Mesenchymal stem cell (in vitro differentiated cells and primary cell): ENCODE measurements around the gene GRID2.
A peak's percentile ranks its signal among the peaks of the same experiment; 100 is the strongest.
"Not testable (repeated sequence)": the region's sequence is repeated elsewhere in the genome, so short reads cannot be mapped to it uniquely, and the experiment has no call there.

Experiments used
- DNase-seq: peaks from one replicate; pipeline ENCODE4 v3.0.0-alpha.2; 2013
- H2AFZ ChIP-seq: one replicate; pipeline ENCODE4 v1.6.1; 2013; ENCODE audit warnings: low read depth, mild to moderate bottlenecking, control low read depth, inconsistent platforms, low read length, moderate library complexity
- H2AK5ac ChIP-seq: 2 replicates; pipeline ENCODE4 v1.6.1; 2013; ENCODE audit warnings: low read length, moderate library complexity, mild to moderate bottlenecking, inconsistent platforms; ENCODE audit not compliant: severe bottlenecking
- H2BK120ac ChIP-seq: one replicate; pipeline ENCODE4 v1.6.1; 2013; ENCODE audit warnings: low read depth, mild to moderate bottlenecking, inconsistent platforms, low read length, moderate library complexity
- H2BK12ac ChIP-seq, 2 experiments: one replicate each; pipeline ENCODE4 v1.6.1; 2013; ENCODE audit warnings: inconsistent platforms in 2 of 2, low read length in 2 of 2, mild to moderate bottlenecking in 2 of 2, moderate library complexity in 2 of 2, control low read depth in 1 of 2
- H2BK15ac ChIP-seq: one replicate; pipeline ENCODE4 v1.6.1; 2013; ENCODE audit warnings: mild to moderate bottlenecking, low read depth, inconsistent platforms; ENCODE audit not compliant: poor library complexity, severe bottlenecking
- H2BK5ac ChIP-seq: 2 replicates; pipeline ENCODE4 v1.6.1; 2013; ENCODE audit warnings: low read depth, mild to moderate bottlenecking, low read length, control low read depth, inconsistent platforms; ENCODE audit not compliant: poor library complexity, severe bottlenecking
- H3K14ac ChIP-seq, 2 experiments: one replicate each; pipeline ENCODE4 v1.6.1; 2013; ENCODE audit warnings: inconsistent platforms in 2 of 2, low read length in 2 of 2, control low read depth in 1 of 2, mild to moderate bottlenecking in 1 of 2, moderate library complexity in 1 of 2
- H3K18ac ChIP-seq, 2 experiments: one replicate each; pipeline ENCODE4 v1.6.1; 2013; ENCODE audit warnings: inconsistent platforms in 2 of 2, low read length in 2 of 2, control low read depth in 1 of 2, low read depth in 1 of 2, mild to moderate bottlenecking in 1 of 2
- H3K23ac ChIP-seq, 2 experiments: one replicate each; pipeline ENCODE4 v1.6.1; 2013; ENCODE audit warnings: inconsistent platforms in 2 of 2, low read length in 2 of 2, mild to moderate bottlenecking in 2 of 2, moderate library complexity in 2 of 2, control low read depth in 1 of 2
- H3K27ac ChIP-seq: 2 replicates; pipeline ENCODE4 v1.5.1; 2013; ENCODE audit warnings: mild to moderate bottlenecking, moderate library complexity, low read length, control low read depth, inconsistent platforms; ENCODE audit not compliant: poor library complexity, severe bottlenecking
- H3K27me3 ChIP-seq, 2 experiments: 2 replicates each; pipeline versions ENCODE4 v1.6.1 to v1.7.0; 2013; ENCODE audit warnings: low read length in 2 of 2, mild to moderate bottlenecking in 2 of 2, moderate library complexity in 2 of 2, control low read depth in 1 of 2, inconsistent platforms in 1 of 2; ENCODE audit not compliant: control insufficient read depth in 1 of 2, insufficient read depth in 1 of 2
- H3K36me3 ChIP-seq, 2 experiments: 2 replicates each; pipeline versions ENCODE4 v1.6.1 to v1.7.0; 2013; ENCODE audit warnings: low read length in 2 of 2, control low read depth in 1 of 2, inconsistent platforms in 1 of 2, low read depth in 1 of 2, mild to moderate bottlenecking in 1 of 2; ENCODE audit not compliant: insufficient read depth in 2 of 2, control insufficient read depth in 1 of 2
- H3K4ac ChIP-seq, 2 experiments: one replicate each; pipeline ENCODE4 v1.6.1; 2013; ENCODE audit warnings: inconsistent platforms in 2 of 2, low read length in 2 of 2, mild to moderate bottlenecking in 2 of 2, moderate library complexity in 2 of 2, control low read depth in 1 of 2, low read depth in 1 of 2
- H3K4me1 ChIP-seq: 2 replicates; pipeline ENCODE4 v1.6.1; 2013; ENCODE audit warnings: low read depth, low read length, control low read depth; ENCODE audit not compliant: control insufficient read depth, insufficient read depth
- H3K4me2 ChIP-seq: 2 replicates; pipeline ENCODE4 v1.6.1; 2013; ENCODE audit warnings: low read length, mild to moderate bottlenecking, inconsistent platforms; ENCODE audit not compliant: poor library complexity, severe bottlenecking
- H3K4me3 ChIP-seq, 2 experiments: 2 replicates each; pipeline versions ENCODE4 v1.5.1 to v1.7.0; 2013; ENCODE audit warnings: low read length in 2 of 2, mild to moderate bottlenecking in 2 of 2, control low read depth in 1 of 2, low read depth in 1 of 2; ENCODE audit not compliant: insufficient read depth in 1 of 2
- H3K79me1 ChIP-seq: replicated peaks from 2 replicates; pipeline ENCODE4 v1.6.1; 2013; ENCODE audit warnings: mild to moderate bottlenecking, control low read depth, low read length, inconsistent platforms; ENCODE audit not compliant: poor library complexity, severe bottlenecking
- H3K9ac ChIP-seq: 2 replicates; pipeline ENCODE4 v1.7.0; 2013; ENCODE audit warnings: mild to moderate bottlenecking, low read length, moderate library complexity
- H3K9me3 ChIP-seq: 2 replicates; pipeline ENCODE4 v1.7.0; 2013; ENCODE audit warnings: mild to moderate bottlenecking, low read length; ENCODE audit not compliant: control insufficient read depth
- H4K8ac ChIP-seq: one replicate; pipeline ENCODE4 v1.6.1; 2013; ENCODE audit warnings: inconsistent platforms, mild to moderate bottlenecking, low read length, moderate library complexity
- H4K91ac ChIP-seq: one replicate; pipeline ENCODE4 v1.6.1; 2013; ENCODE audit warnings: mild to moderate bottlenecking, low read length, inconsistent platforms
- WGBS: methylation state at CpG from one replicate; pipeline ENCODE4 v1.1.7; 2013; ENCODE audit warnings: mixed read lengths; 5-methylcytosine and 5-hydroxymethylcytosine counted together

The GRID2 gene

GRCh38 chr4:92438722-92439121 lies 135.0 kb downstream of the GRID2 start:
- not testable (repeated sequence) for H3K18ac ChIP-seq, H3K9me3 ChIP-seq, H3K9ac ChIP-seq, H3K4ac ChIP-seq, H3K27ac ChIP-seq, H2BK120ac ChIP-seq, H3K27me3 ChIP-seq, H2AFZ ChIP-seq, H3K14ac ChIP-seq, DNase-seq, H3K36me3 ChIP-seq, H2BK5ac ChIP-seq, H3K79me1 ChIP-seq, H2BK15ac ChIP-seq, H3K4me1 ChIP-seq, H2AK5ac ChIP-seq, H2BK12ac ChIP-seq, H4K8ac ChIP-seq, H4K91ac ChIP-seq, H3K23ac ChIP-seq, H3K4me3 ChIP-seq, H3K4me2 ChIP-seq
- 44% methylated on average over 5 of the region's 6 CpGs for WGBS

GRCh38 chr4:92442131-92442530 lies 138.4 kb downstream of the GRID2 start:
- H3K27me3 ChIP-seq, H4K91ac ChIP-seq, H3K9me3 ChIP-seq, H2AFZ ChIP-seq, DNase-seq, H3K23ac ChIP-seq, H3K4ac ChIP-seq, H2BK120ac ChIP-seq, H3K18ac ChIP-seq, H3K36me3 ChIP-seq, H4K8ac ChIP-seq, H2BK12ac ChIP-seq, H2AK5ac ChIP-seq, H2BK15ac ChIP-seq, H3K79me1 ChIP-seq, H3K27ac ChIP-seq, H3K4me1 ChIP-seq, H3K14ac ChIP-seq, H3K9ac ChIP-seq, H2BK5ac ChIP-seq: not testable (repeated sequence)
- Histone ChIP-seq H3K4me2 (peak overlapping the region; percentile 58), H3K4me3 (peak overlapping the region in 1 of 2 experiments; percentile 42)
- WGBS = 6% methylated on average over 13 of the region's 20 CpGs

- H3K18ac ChIP-seq, H3K4me3 ChIP-seq, H4K91ac ChIP-seq, H3K14ac ChIP-seq, DNase-seq, H3K36me3 ChIP-seq, H3K4me2 ChIP-seq, H4K8ac ChIP-seq, H3K23ac ChIP-seq, H2AK5ac ChIP-seq, H2BK5ac ChIP-seq, H3K79me1 ChIP-seq, H2BK120ac ChIP-seq, H2BK12ac ChIP-seq, H2AFZ ChIP-seq, H2BK15ac ChIP-seq, H3K27ac ChIP-seq, H3K9me3 ChIP-seq, H3K4me1 ChIP-seq, H3K4ac ChIP-seq, H3K27me3 ChIP-seq, H3K9ac ChIP-seq: not testable (repeated sequence)
- 67% methylated on average over 11 of the region's 13 CpGs for WGBS
Observed at GRCh38 chr4:92444143-92444843, 140.5 kb downstream of the GRID2 start.

- H3K4me3 ChIP-seq = no peak overlapping the region
- no peak overlapping the region for H2BK120ac ChIP-seq
- no peak overlapping the region for H3K4me2 ChIP-seq
- H3K36me3 ChIP-seq = no peaks in the 10 kb centered on the region
- H3K4ac ChIP-seq = no peak overlapping the region
- DNase-seq = no peak
- H3K27me3 ChIP-seq = no peaks in the 10 kb centered on the region
- no peak overlapping the region for H2BK15ac ChIP-seq
- WGBS = no CpG with 5 or more reads among the region's 1 CpG
- H3K23ac ChIP-seq = no peak overlapping the region
- no peak overlapping the region for H2AK5ac ChIP-seq
- no peaks in the 10 kb centered on the region for H3K79me1 ChIP-seq
- no peak overlapping the region for H3K14ac ChIP-seq
- H3K18ac ChIP-seq = no peak overlapping the region
- H2BK5ac ChIP-seq = no peak overlapping the region
- no peak overlapping the region for H2AFZ ChIP-seq
- no peak overlapping the region for H3K9ac ChIP-seq
- no peak overlapping the region for H4K8ac ChIP-seq
- H2BK12ac ChIP-seq = no peak overlapping the region
- H4K91ac ChIP-seq = no peak overlapping the region
- no peaks in the 10 kb centered on the region for H3K9me3 ChIP-seq
- H3K27ac ChIP-seq = no peak overlapping the region
- H3K4me1 ChIP-seq = no peaks in the 10 kb centered on the region
Observed at GRCh38 chr4:92445127-92445526, 141.4 kb downstream of the GRID2 start.
